ENCODE data around the gene ASPG.

ASPG gene

GRCh38 chr14:104087505-104087904, 2.0 kb downstream of the ASPG start:
- H3K4me3 ChIP-seq (ENCODE audit: low read depth, low read length) = no peak overlapping the region
- DNase-seq (ENCODE audit: low read depth) = no peak
- TF ChIP-seq CTCF (conservative IDR thresholded peaks at IDR 0.05; ENCODE audit: low read depth, low read length) = no peak

GRCh38 chr14:104087981-104088850, 2.7 kb downstream of the ASPG start:
- TF ChIP-seq CTCF (conservative IDR thresholded peaks at IDR 0.05; ENCODE audit: low read depth, low read length) = no peak
- no peak overlapping the region for H3K4me3 ChIP-seq (ENCODE audit: low read depth, low read length)
- DNase-seq (ENCODE audit: low read depth) = no peak

GRCh38 chr14:104090071-104090748, 4.7 kb downstream of the ASPG start:
- no peak overlapping the region for H3K4me3 ChIP-seq (ENCODE audit: low read depth, low read length)
- peak; percentile 5 for DNase-seq (ENCODE audit: low read depth)
- no peak for TF ChIP-seq CTCF (conservative IDR thresholded peaks at IDR 0.05; ENCODE audit: low read depth, low read length)

GRCh38 chr14:104091061-104091926, 5.8 kb downstream of the ASPG start:
- TF ChIP-seq CTCF (conservative IDR thresholded peaks at IDR 0.05; ENCODE audit: low read depth, low read length) = no peak
- DNase-seq (ENCODE audit: low read depth) = no peak
- H3K4me3 ChIP-seq (ENCODE audit: low read depth, low read length) = no peak overlapping the region

GRCh38 chr14:104091927-104092771, 6.6 kb downstream of the ASPG start:
- no peak for DNase-seq (ENCODE audit: low read depth)
- no peak overlapping the region for H3K4me3 ChIP-seq (ENCODE audit: low read depth, low read length)
- TF ChIP-seq CTCF (conservative IDR thresholded peaks at IDR 0.05; ENCODE audit: low read depth, low read length) = no peak

GRCh38 chr14:104092931-104093365, 7.4 kb downstream of the ASPG start:
- no peak overlapping the region for H3K4me3 ChIP-seq (ENCODE audit: low read depth, low read length)
- no peak for DNase-seq (ENCODE audit: low read depth)
- no peak for TF ChIP-seq CTCF (conservative IDR thresholded peaks at IDR 0.05; ENCODE audit: low read depth, low read length)

Data from choroid plexus epithelial cell (primary cell).